Activated CD4-positive, alpha-beta T cell treated with anti-CD3 and anti-CD28 coated beads for 36 hours (primary cell): ENCODE measurements around the gene CORO1A. TPM values are rescaled to one million over a fixed set of nuclear protein-coding genes. Genes with fewer than 3 reads are reported as not detected.
A peak's percentile ranks its signal among the peaks of the same experiment; 100 is the strongest.
"Not testable (repeated sequence)": the region's sequence is repeated elsewhere in the genome, so short reads cannot be mapped to it uniquely, and the experiment has no call there.

ENCODE experiments used
- ATAC-seq: fragments of 200-7000 bp; cut with Tn5 transposase; one replicate; pipeline ENCODE4 v1.10.0; 2021; ENCODE audit warnings: mild to moderate bottlenecking, moderate library complexity
- CTCF ChIA-PET: fragments of 350-600 bp; sonication (Branson Sonifier 250); formaldehyde crosslinking; loops from one replicate; lab custom pipeline; 2021; ENCODE audit warnings: antibody characterized with exemption; lab: Charles Lee
- POLR2A ChIA-PET: fragments of 350-600 bp; sonication (Branson Sonifier 250); formaldehyde crosslinking; loops from one replicate; lab custom pipeline; 2021; ENCODE audit warnings: antibody characterized with exemption, inconsistent platforms; lab: Charles Lee
- DNase-seq: peaks from one replicate; pipeline ENCODE4 v3.0.0-alpha.2; 2020
- H3K27ac Mint-ChIP-seq: one replicate; pipeline ENCODE4 v1.8.0; 2021; ENCODE audit warnings: mixed read lengths
- H3K27me3 Mint-ChIP-seq: one replicate; pipeline ENCODE4 v1.8.0; 2021; ENCODE audit warnings: mixed read lengths
- H3K36me3 Mint-ChIP-seq: one replicate; pipeline ENCODE4 v1.8.0; 2021; ENCODE audit warnings: low read depth, mixed read lengths
- H3K4me1 Mint-ChIP-seq: one replicate; pipeline ENCODE4 v1.8.0; 2021; ENCODE audit warnings: mixed read lengths
- H3K4me3 Mint-ChIP-seq: one replicate; pipeline ENCODE4 v1.8.0; 2021; ENCODE audit warnings: mild to moderate bottlenecking, moderate library complexity, mixed read lengths
- H3K9me3 Mint-ChIP-seq: one replicate; pipeline ENCODE4 v1.8.0; 2021; ENCODE audit warnings: low read depth, mixed read lengths
- intact Hi-C, 2 experiments: fragments of 100-400 bp; cut with DNase I in 1 of 2; cut with micrococcal nuclease in 1 of 2; formaldehyde crosslinking; loops; one replicate each; pipeline versions ENCODE4 v1.14.2 to v1.15.1; 2022 to 2024; cut with DNase I, micrococcal nuclease
- total RNA-seq, 2 experiments: library from RNA; stranded (reverse); gene quantifications; one replicate each; pipeline ENCODE4 v1.2.3, GENCODE V29; 2021

Gene CORO1A
- total RNA-seq, 2 experiments from 2014 or later = 997 to 1,175 TPM

DNA sequence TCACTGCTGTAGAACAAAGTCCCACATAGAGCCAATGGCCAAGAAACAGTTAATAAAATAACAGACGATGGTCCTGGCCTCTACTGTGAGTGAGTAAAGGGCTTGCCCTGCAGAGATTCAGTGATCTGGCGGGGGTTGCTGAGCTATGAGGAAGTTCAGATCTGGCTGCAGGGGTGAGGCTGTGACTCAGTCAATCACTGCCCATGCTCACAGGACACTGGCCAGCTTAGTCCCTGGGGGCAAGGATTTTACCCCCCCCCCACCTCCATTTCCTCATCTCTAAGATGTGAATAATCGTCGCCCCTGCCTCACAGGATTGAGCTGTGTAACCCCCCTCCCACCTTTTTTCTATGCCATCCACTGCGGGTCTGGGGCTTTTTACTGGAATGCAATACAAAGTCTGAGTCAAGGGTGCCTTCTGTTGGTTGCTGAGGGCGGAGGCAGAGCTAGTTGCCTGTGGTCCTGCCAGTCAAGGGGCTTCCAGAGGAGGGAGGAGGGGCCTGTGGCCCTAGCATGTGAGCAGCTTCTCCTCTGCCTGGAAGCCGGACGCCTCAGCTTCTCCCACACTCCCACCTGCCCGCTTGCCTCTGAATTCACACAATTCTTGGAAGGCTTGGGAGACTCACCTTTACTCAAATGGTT is 23.8 kb downstream of the CORO1A start:
- H3K36me3 Mint-ChIP-seq, H3K27ac Mint-ChIP-seq, POLR2A ChIA-PET, H3K27me3 Mint-ChIP-seq, CTCF ChIA-PET, H3K4me3 Mint-ChIP-seq, H3K9me3 Mint-ChIP-seq, intact Hi-C loops, DNase-seq, H3K4me1 Mint-ChIP-seq: not testable (repeated sequence)
- ATAC-seq = peak; percentile 43

DNA sequence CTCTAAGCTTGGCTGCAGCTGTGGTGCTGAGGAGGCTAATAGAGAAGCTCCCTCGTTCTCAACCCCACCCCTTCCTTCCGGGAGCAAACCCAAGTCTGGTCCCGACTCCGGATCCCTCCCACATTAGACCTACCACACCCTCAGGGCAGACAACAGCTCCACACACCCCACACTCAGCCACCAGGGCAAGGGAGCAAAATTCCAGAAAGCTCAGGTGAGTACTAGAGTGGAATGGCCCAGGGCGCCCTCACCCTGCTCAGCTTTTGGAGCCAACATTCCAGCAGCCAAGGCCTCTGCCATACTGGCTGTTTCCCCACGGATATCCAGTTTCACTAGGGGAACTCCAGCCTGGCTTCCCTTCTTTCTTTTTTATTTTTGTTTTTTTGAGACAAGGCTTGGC is 25.6 kb downstream of the CORO1A start:
- H3K36me3 Mint-ChIP-seq, H3K4me1 Mint-ChIP-seq, H3K27me3 Mint-ChIP-seq, DNase-seq, H3K4me3 Mint-ChIP-seq, H3K27ac Mint-ChIP-seq, H3K9me3 Mint-ChIP-seq, ATAC-seq, POLR2A ChIA-PET, intact Hi-C loops, CTCF ChIA-PET: not testable (repeated sequence)

DNA sequence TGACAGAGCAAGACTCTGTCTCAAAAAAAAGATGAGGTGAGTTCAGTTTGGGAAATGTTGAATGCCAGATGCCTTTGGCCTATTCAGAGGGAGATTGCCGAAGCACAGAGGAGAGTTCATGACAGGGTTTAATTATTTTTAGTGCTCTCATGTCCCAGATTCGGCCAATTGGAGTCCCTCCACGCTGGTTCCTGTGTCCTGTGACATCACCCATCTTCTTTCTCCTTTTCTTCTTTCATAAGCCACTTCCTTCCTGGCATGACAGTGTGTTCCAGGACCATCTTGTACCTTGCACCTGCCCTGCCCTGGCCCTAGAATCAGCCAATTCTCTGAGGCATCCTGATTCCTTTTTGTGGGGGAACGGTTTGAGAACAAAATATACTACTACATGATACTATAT is 28.0 kb downstream of the CORO1A start:
- H3K27me3 Mint-ChIP-seq, H3K36me3 Mint-ChIP-seq, H3K4me3 Mint-ChIP-seq, H3K4me1 Mint-ChIP-seq, DNase-seq, CTCF ChIA-PET, H3K9me3 Mint-ChIP-seq, POLR2A ChIA-PET, H3K27ac Mint-ChIP-seq, intact Hi-C loops: not testable (repeated sequence)
- peak; percentile 48 for ATAC-seq

DNA sequence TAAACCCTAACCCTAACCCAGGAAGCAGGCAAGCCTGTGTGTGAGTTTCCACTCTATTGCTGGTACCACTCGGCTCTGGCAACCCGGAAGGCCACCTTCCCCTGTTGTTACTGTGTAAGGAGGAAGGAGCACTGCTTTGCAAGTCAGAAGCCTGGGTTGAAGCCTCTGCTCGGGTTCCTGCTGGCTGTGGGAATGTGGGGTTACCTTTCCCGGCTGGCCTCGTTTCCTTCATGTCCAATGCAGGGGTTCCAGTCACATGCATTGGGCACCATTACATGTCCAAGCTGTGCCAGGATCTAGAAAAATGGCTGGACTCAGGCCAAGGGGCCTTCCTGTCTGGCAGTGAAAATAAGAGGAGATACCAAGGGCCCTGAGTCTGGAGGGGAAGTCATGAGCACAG is 33.7 kb downstream of the CORO1A start:
- intact Hi-C loops, CTCF ChIA-PET, POLR2A ChIA-PET, H3K27me3 Mint-ChIP-seq, H3K36me3 Mint-ChIP-seq, DNase-seq, H3K4me3 Mint-ChIP-seq, H3K9me3 Mint-ChIP-seq, ATAC-seq, H3K27ac Mint-ChIP-seq, H3K4me1 Mint-ChIP-seq: not testable (repeated sequence)

Other genes starting within 250 kb of the CORO1A start
- gene TMEM219, start 221.5 kb upstream of the CORO1A start, total RNA-seq = 10 to 100 TPM; 34.6 to 42.5 TPM
- gene TAOK2, start 209.7 kb upstream of the CORO1A start, total RNA-seq = 10 to 100 TPM; 24.1 to 24.4 TPM
- gene HIRIP3, start 188.0 kb upstream of the CORO1A start, total RNA-seq = 10 to 100 TPM; 25.1 to 36.8 TPM
- gene INO80E, start 187.4 kb upstream of the CORO1A start, total RNA-seq = 100 to 1,000 TPM in 1 of 2 experiments, 10 to 100 TPM in 1; 80.1 to 106 TPM
- 1 to 10 TPM in 1 of 2 experiments, under 1 TPM in 1; 0.69 to 1.3 TPM for gene DOC2A, start 172.6 kb upstream of the CORO1A start, total RNA-seq
- not detected for gene C16orf92, start 160.4 kb upstream of the CORO1A start, total RNA-seq
- gene TLCD3B, start 152.3 kb upstream of the CORO1A start, total RNA-seq = 1 to 10 TPM; 3.7 to 4.0 TPM
- 1,000 to 10,000 TPM; 2,482 to 3,644 TPM for gene ALDOA, start 117.8 kb upstream of the CORO1A start, total RNA-seq
- 100 to 1,000 TPM; 106 to 113 TPM for gene PPP4C, start 107.6 kb upstream of the CORO1A start, total RNA-seq
- gene TBX6, start 91.7 kb upstream of the CORO1A start, total RNA-seq = 1 to 10 TPM; 2.7 to 3.0 TPM
- 10 to 100 TPM; 17.4 to 19.1 TPM for gene YPEL3, start 87.4 kb upstream of the CORO1A start, total RNA-seq
- gene GDPD3, start 70.1 kb upstream of the CORO1A start, total RNA-seq = 1 to 10 TPM; 6.1 to 7.0 TPM
- gene MAPK3, start 60.4 kb upstream of the CORO1A start, total RNA-seq = 10 to 100 TPM; 59.0 to 81.7 TPM
- gene BOLA2B, start 10.1 kb downstream of the CORO1A start, total RNA-seq = 100 to 1,000 TPM; 188 to 190 TPM
- 10 to 100 TPM; 24.4 to 99.3 TPM for gene SLX1A, start 10.3 kb downstream of the CORO1A start, total RNA-seq
- 10 to 100 TPM; 17.4 to 18.9 TPM for gene SULT1A3, start 15.7 kb downstream of the CORO1A start, total RNA-seq
- 10 to 100 TPM; 10.5 to 11.3 TPM for gene NPIPB13, start 64.9 kb downstream of the CORO1A start, total RNA-seq
- 10 to 100 TPM; 42.3 to 51.8 TPM for gene CD2BP2, start 171.7 kb downstream of the CORO1A start, total RNA-seq
- gene TBC1D10B, start 186.9 kb downstream of the CORO1A start, total RNA-seq = 10 to 100 TPM; 38.1 to 43.4 TPM
- gene MYL11, start 191.2 kb downstream of the CORO1A start, total RNA-seq = 1 to 10 TPM in 1 of 2 experiments, under 1 TPM in 1; 0.69 to 1.6 TPM
- 100 to 1,000 TPM; 155 to 159 TPM for gene SEPTIN1, start 199.0 kb downstream of the CORO1A start, total RNA-seq
- 10 to 100 TPM; 10.6 to 11.0 TPM for gene ZNF48, start 211.8 kb downstream of the CORO1A start, total RNA-seq
- 1 to 10 TPM; 3.8 to 4.0 TPM for gene ZNF771, start 224.0 kb downstream of the CORO1A start, total RNA-seq
- 100 to 1,000 TPM in 1 of 2 experiments, 10 to 100 TPM in 1; 89.3 to 102 TPM for gene DCTPP1, start 246.4 kb downstream of the CORO1A start, total RNA-seq